ENCODE measurements around the gene ZNF682.
"Not testable (repeated sequence)": the region's sequence is repeated elsewhere in the genome, so short reads cannot be mapped to it uniquely, and the experiment has no call there.

Gene ZNF682

GRCh38 chr19:19997656-19998268 lies 41.5 kb downstream of the ZNF682 start:
- DNase-seq (ENCODE audit: low read depth) = peak; percentile 1
- H3K4me3 ChIP-seq (ENCODE audit: control insufficient read depth, low read depth, low read length) = no peak overlapping the region
- TF ChIP-seq CTCF (conservative IDR thresholded peaks at IDR 0.05; ENCODE audit: control insufficient read depth, insufficient read depth, low read depth, low read length) = peak; percentile 40

- TF ChIP-seq CTCF (conservative IDR thresholded peaks at IDR 0.05; ENCODE audit: control insufficient read depth, insufficient read depth, low read depth, low read length) = no peak
- H3K4me3 ChIP-seq (ENCODE audit: control insufficient read depth, low read depth, low read length) = no peak overlapping the region
These were observed 72.4 kb downstream of the ZNF682 start for GRCh38 chr19:19966862-19967261.

GRCh38 chr19:19966126-19966525 lies 73.2 kb downstream of the ZNF682 start:
- not testable (repeated sequence) for H3K4me3 ChIP-seq (ENCODE audit: control insufficient read depth, low read depth, low read length); DNase-seq (ENCODE audit: low read depth)

More at GRCh38 chr19:19966862-19967261, 72.4 kb downstream of the ZNF682 start:
- no peak for DNase-seq (ENCODE audit: low read depth)

- TF ChIP-seq CTCF (conservative IDR thresholded peaks at IDR 0.05; ENCODE audit: control insufficient read depth, insufficient read depth, low read depth, low read length) = no peak
These were observed 74.9 kb downstream of the ZNF682 start for GRCh38 chr19:19964416-19964815.

GRCh38 chr19:19959151-19959799 lies 80.0 kb downstream of the ZNF682 start:
- TF ChIP-seq CTCF (conservative IDR thresholded peaks at IDR 0.05; ENCODE audit: control insufficient read depth, insufficient read depth, low read depth, low read length) = peak; percentile 47
- H3K4me3 ChIP-seq (ENCODE audit: control insufficient read depth, low read depth, low read length) = not testable (repeated sequence)
- DNase-seq (ENCODE audit: low read depth) = peak; percentile 56

More at GRCh38 chr19:19964416-19964815, 74.9 kb downstream of the ZNF682 start:
- H3K4me3 ChIP-seq (ENCODE audit: control insufficient read depth, low read depth, low read length) = no peak overlapping the region
- DNase-seq (ENCODE audit: low read depth) = no peak

GRCh38 chr19:19957766-19958165 lies 81.5 kb downstream of the ZNF682 start:
- not testable (repeated sequence) for DNase-seq (ENCODE audit: low read depth)

GRCh38 chr19:19956434-19957075 lies 82.8 kb downstream of the ZNF682 start:
- no peak for DNase-seq (ENCODE audit: low read depth)
- no peak overlapping the region for H3K4me3 ChIP-seq (ENCODE audit: control insufficient read depth, low read depth, low read length)
- TF ChIP-seq CTCF (conservative IDR thresholded peaks at IDR 0.05; ENCODE audit: control insufficient read depth, insufficient read depth, low read depth, low read length) = no peak

More at GRCh38 chr19:19957766-19958165, 81.5 kb downstream of the ZNF682 start:
- not testable (repeated sequence) for H3K4me3 ChIP-seq (ENCODE audit: control insufficient read depth, low read depth, low read length)

Measured in fibroblast of mammary gland (primary cell).